ENCODE results near the gene GSTT2. TPM values are rescaled to one million over a fixed set of nuclear protein-coding genes. Genes with fewer than 3 reads are reported as not detected.

Gene GSTT2
- total and polyA plus RNA-seq, 12 donors: 0.40 to 2.5 (median 0.44) TPM; not detected in 9

- DNase-seq (no peak), ATAC-seq (no peak)
- intact Hi-C loops (cut with DNase I): no loop called here
- H3K27ac ChIP-seq: no peak overlapping the region
- H3K27me3 ChIP-seq: no peaks in the 10 kb centered on the region
- H3K4me3 ChIP-seq: no peak overlapping the region
- peaks cover 0 to 11% (median 0%) of the 10 kb centered on the region in 11 donors for H3K9me3 ChIP-seq
- peaks cover 0 to 11% (median 7%) of the 10 kb centered on the region in 9 donors for H3K4me1 ChIP-seq
- H3K36me3 ChIP-seq: peaks cover 0 to 14% (median 0%) of the 10 kb centered on the region in 9 donors
- no peak for TF ChIP-seq CTCF (IDR thresholded peaks at IDR 0.05)
Observed at GRCh38 chr22:24023204-24023789, 43.4 kb downstream of the GSTT2 start.

- no peak overlapping the region for H3K4me3 ChIP-seq
- H3K9me3 ChIP-seq: peaks cover 0 to 11% (median 0%) of the 10 kb centered on the region in 11 donors
- peaks cover 0 to 12% (median 7%) of the 10 kb centered on the region in 9 donors for H3K4me1 ChIP-seq
- TF ChIP-seq CTCF (IDR thresholded peaks at IDR 0.05): no peak
- ATAC-seq (no peak), DNase-seq (no peak)
- no peaks in the 10 kb centered on the region for H3K27me3 ChIP-seq
- intact Hi-C loops (cut with DNase I): no loop called here
- H3K36me3 ChIP-seq: peaks cover 0 to 14% (median 0%) of the 10 kb centered on the region in 9 donors
- WGBS, 2 donors: 97 to 99% methylated on average over 3 of the region's 3 CpGs
- no peak overlapping the region for H3K27ac ChIP-seq
Observed at GRCh38 chr22:24024354-24024753, 44.4 kb downstream of the GSTT2 start.

GRCh38 chr22:24025475-24025874 lies 45.5 kb downstream of the GSTT2 start:
- H3K9me3 ChIP-seq: peaks cover 0 to 11% (median 0%) of the 10 kb centered on the region in 11 donors
- no peak overlapping the region for H3K4me3 ChIP-seq
- no peak for TF ChIP-seq CTCF (IDR thresholded peaks at IDR 0.05)
- no peak for ATAC-seq
- H3K27me3 ChIP-seq: no peaks in the 10 kb centered on the region
- H3K4me1 ChIP-seq: peaks cover 0 to 17% (median 7%) of the 10 kb centered on the region in 9 donors
- whole genome bisulfite sequencing, 2 donors: 85 to 94% methylated on average over 6 of the region's 6 CpGs
- intact Hi-C loops (cut with DNase I): no loop called here
- DNase-seq: no peak
- H3K27ac ChIP-seq: no peak overlapping the region
- peaks cover 0 to 14% (median 0%) of the 10 kb centered on the region in 9 donors for H3K36me3 ChIP-seq

GRCh38 chr22:24026056-24026455 lies 46.1 kb downstream of the GSTT2 start:
- Histone ChIP-seq H3K27me3 (no peaks in the 10 kb centered on the region), H3K4me1 (peaks cover 0 to 20% (median 7%) of the 10 kb centered on the region in 9 donors), H3K27ac (no peak overlapping the region), H3K36me3 (peaks cover 0 to 16% (median 0%) of the 10 kb centered on the region in 9 donors), H3K4me3 (no peak overlapping the region), H3K9me3 (peaks cover 0 to 11% (median 0%) of the 10 kb centered on the region in 11 donors)
- ATAC-seq (no peak), DNase-seq (no peak)
- WGBS, 2 donors: 83 to 85% methylated on average over 2 of the region's 2 CpGs
- intact Hi-C loops (cut with DNase I): no loop called here
- TF ChIP-seq CTCF (IDR thresholded peaks at IDR 0.05): no peak
